C4-2B (cell line): ENCODE results near the gene ACAD10.

ENCODE experiments used
- CTCF ChIP-seq: fragments of 450-650 bp; conservative IDR thresholded peaks from 2 replicates; pipeline ENCODE4 v1.5.1; 2017; ENCODE audit warnings: mild to moderate bottlenecking
- ZFX ChIP-seq: fragments of 450-650 bp; IDR thresholded peaks from 2 replicates; pipeline ENCODE4 v1.6.1; 2017

DNA sequence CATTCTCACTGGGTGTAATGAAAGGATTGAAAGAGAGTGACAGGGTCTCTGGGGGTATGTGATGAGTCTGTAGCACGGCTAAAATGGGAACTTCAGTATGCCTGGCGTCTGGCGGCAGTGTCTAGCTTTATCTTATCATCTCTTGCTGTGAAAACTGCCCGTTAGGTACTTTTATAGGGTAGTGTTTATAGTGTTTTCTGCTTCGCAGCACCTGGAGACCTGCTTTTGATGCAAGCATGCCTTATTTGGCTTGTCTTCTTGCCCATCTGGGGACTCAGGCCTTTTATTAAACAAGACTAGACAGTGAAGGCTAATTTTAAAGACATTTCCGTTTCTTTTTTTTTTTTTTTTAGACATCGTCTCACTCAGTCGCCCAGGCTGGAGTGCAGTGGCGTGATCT lies 44.6 kb downstream of the ACAD10 start:
- no peak for TF ChIP-seq CTCF
- no peak for TF ChIP-seq ZFX
